ENCODE measurements around the gene ATL3. TPM values are rescaled to one million over a fixed set of nuclear protein-coding genes. Genes with fewer than 3 reads are reported as not detected.
A peak's percentile ranks its signal among the peaks of the same experiment; 100 is the strongest.

Gene ATL3
- total RNA-seq, 2 donors from 2014 or later = 54.5 to 56.6 TPM

- DNase-seq (no peak), ATAC-seq (peak; percentile 11)
- intact Hi-C loops (cut with DNase I, micrococcal nuclease) = no loop called here
These were observed 12.2 kb upstream of the ATL3 start for GRCh38 chr11:63683133-63683991.

GRCh38 chr11:63682066-63683021, 11.2 kb upstream of the ATL3 start:
- intact Hi-C loops (cut with DNase I, micrococcal nuclease) = no loop called here
- ATAC-seq = peak; percentile 38
- DNase-seq = peak in 1 of 2 donors; percentile 64

DNA sequence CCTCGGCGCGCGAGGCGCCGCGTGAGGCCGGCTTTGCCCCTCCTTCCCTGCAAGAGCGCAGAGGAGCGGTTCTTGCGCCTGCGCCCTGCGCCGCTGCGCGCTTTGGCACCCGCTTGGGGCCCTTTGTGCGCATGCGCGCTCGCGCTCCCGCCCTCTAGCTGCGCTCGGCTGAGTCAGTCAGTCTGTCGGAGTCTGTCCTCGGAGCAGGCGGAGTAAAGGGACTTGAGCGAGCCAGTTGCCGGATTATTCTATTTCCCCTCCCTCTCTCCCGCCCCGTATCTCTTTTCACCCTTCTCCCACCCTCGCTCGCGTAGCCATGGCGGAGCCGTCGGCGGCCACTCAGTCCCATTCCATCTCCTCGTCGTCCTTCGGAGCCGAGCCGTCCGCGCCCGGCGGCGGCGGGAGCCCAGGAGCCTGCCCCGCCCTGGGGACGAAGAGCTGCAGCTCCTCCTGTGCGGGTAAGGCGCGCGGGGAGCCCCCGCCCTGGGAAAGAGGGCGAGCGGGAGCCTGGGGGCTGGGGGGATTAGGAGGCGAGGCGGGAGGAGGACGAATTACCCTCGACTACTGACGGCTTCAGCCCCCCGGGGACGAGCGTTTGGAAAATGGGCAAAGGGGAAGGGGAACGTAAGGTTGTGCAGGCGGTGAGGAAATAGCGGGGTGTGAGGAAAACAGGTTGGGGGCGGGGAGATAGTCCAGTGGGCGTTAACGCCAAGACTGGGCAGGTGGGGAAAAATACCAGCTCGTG, 10.3 kb upstream of the ATL3 start, which contains the start of gene RTN3:
TSS of gene RTN3 (plus strand) at position 180 of the 745 bp plus-strand sequence. CDS start at position 317, 137 bp downstream.
- ATAC-seq (peak; percentile 92), DNase-seq (peak; percentile 96 to 98)
- intact Hi-C loops (cut with DNase I, micrococcal nuclease) = no loop called here

GRCh38 chr11:63680834-63681320, 9.7 kb upstream of the ATL3 start:
- DNase-seq = no peak
- no peak for ATAC-seq
- intact Hi-C loops (cut with DNase I, micrococcal nuclease) = no loop called here

GRCh38 chr11:63673579-63673978, 2.4 kb upstream of the ATL3 start:
- no peak for ATAC-seq
- intact Hi-C loops (cut with DNase I, micrococcal nuclease) = no loop called here
- DNase-seq = no peak

- intact Hi-C loops (cut with DNase I, micrococcal nuclease) = no loop called here
- ATAC-seq = no peak
- DNase-seq = no peak
These were observed 1.9 kb upstream of the ATL3 start for GRCh38 chr11:63672936-63673539.

DNA sequence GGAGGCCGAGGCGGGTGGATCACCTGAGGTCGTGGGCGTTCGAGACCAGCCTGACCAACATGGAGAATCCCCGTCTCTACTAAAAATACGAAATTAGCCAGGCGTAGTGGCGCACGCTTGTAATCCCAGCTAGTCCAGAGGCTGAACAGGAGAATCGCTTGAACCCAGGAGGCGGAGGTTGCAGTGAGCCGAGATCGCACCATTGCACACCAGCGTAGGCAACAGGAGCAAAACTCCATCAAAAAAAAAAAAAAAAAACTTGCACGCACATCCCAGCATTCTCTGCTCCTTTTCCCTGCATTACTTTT, 934 bp upstream of the ATL3 start:
- DNase-seq (no peak), ATAC-seq (no peak)
- intact Hi-C loops (cut with DNase I, micrococcal nuclease) = no loop called here

GRCh38 chr11:63670433-63671321, 499 bp downstream of the ATL3 start:
- ATAC-seq (peak; percentile 72), DNase-seq (peak; percentile 58 to 76)
- intact Hi-C loops (cut with DNase I, micrococcal nuclease) = no loop called here

GRCh38 chr11:63670096-63670432, 1.1 kb downstream of the ATL3 start:
- DNase-seq (no peak), ATAC-seq (no peak)
- intact Hi-C loops (cut with DNase I, micrococcal nuclease) = no loop called here

DNA sequence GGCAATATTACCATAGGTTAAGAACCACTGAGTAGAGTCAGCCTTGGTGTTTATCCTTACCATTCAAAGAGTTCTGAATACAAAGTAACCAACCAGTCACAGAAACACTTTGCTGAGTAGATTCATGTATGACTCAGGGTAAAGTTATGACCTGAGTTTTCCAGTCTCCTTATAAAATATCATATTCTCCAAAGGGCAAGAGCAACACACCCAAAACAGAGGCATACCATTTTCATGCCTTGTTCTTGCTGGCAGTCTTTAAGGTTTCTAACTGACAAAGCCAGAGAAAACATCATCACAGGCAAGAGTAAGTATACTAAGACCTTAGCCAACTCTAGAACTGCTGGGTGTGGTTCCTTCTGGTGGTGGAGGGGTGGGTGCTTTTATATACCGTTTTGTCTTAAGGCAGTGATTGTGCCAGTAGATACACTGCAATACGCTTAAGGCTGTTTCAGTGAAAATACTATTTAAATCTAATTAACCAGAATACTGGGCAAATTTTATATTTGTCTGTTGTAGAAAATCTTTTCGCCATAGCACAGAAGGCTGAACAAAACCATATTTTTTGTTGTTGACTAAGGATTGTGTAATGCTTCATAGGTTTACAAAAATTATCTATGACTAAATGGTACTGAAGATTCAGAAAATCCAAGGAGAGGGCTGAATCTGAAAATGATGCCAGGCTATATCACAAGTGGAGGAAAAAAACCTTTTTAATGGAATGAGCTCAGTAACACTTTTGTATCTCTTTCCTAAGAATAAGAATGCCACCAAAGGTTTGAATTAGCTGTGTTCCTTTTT, 3.0 kb downstream of the ATL3 start:
- intact Hi-C loops (cut with DNase I, micrococcal nuclease) = loop anchor here in 1 of 2 donors (10.0 kb wide), 1 partner anchor 77 kb away; no protein-coding TSS in a partner anchor
- DNase-seq (no peak), ATAC-seq (no peak)

DNA sequence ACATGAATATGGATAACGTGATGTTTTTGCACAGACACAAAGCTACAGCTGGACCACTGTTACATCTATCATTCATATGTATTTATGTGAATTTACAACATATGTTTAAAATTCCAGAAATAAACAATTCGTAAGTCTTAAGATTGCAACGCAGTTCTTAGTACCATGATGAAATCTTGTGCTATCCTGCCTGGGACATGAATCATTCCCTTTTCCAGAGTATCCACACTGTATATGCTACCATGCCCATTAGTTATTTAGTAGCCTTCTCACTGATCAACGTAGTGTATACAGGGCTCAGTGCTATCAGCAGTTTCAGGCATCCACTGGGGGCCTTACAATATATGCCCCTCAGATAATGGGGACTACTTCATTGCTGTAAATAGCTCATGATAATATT, 4.3 kb downstream of the ATL3 start:
- intact Hi-C loops (cut with DNase I, micrococcal nuclease) = loop anchor here in 1 of 2 donors (10.0 kb wide), 1 partner anchor 78 kb away; no protein-coding TSS in a partner anchor
- DNase-seq = no peak
- ATAC-seq = no peak

GRCh38 chr11:63663809-63664208, 7.4 kb downstream of the ATL3 start:
- intact Hi-C loops (cut with DNase I, micrococcal nuclease) = loop anchor here in 1 of 2 donors (10.0 kb wide), 1 partner anchor 81 kb away; no protein-coding TSS in a partner anchor
- ATAC-seq (no peak), DNase-seq (no peak)

GRCh38 chr11:63660972-63661371, 10.2 kb downstream of the ATL3 start:
- intact Hi-C loops (cut with DNase I, micrococcal nuclease) = loop anchor here in 1 of 2 donors (10.0 kb wide), 1 partner anchor 84 kb away; no protein-coding TSS in a partner anchor
- DNase-seq (no peak), ATAC-seq (no peak)

- intact Hi-C loops (cut with DNase I, micrococcal nuclease) = no loop called here
- DNase-seq (no peak), ATAC-seq (no peak)
These were observed 18.5 kb downstream of the ATL3 start for GRCh38 chr11:63652671-63653070.

DNA sequence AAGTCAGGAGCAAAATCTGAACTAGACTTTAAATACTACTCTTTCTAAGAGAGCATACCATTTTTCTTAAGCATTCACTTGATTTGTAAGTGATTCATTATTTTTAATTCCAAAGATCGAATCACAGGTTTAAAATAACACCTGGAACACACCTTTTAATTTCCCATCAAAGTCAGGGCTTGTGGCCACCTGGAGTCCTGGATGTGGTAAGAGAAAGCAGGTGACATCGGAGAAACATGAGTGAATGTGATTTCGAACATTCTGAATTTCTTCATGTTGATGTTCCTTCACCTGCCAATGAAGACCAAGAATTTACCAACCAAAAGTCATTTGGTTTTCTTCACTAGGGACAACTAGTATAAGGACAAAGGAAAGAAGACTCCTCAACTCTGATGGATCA, 28.0 kb downstream of the ATL3 start:
- DNase-seq = no peak
- intact Hi-C loops (cut with DNase I, micrococcal nuclease) = loop anchor here in 1 of 2 donors (10.0 kb wide), 1 partner anchor 92 kb away; no protein-coding TSS in a partner anchor
- no peak for ATAC-seq

DNA sequence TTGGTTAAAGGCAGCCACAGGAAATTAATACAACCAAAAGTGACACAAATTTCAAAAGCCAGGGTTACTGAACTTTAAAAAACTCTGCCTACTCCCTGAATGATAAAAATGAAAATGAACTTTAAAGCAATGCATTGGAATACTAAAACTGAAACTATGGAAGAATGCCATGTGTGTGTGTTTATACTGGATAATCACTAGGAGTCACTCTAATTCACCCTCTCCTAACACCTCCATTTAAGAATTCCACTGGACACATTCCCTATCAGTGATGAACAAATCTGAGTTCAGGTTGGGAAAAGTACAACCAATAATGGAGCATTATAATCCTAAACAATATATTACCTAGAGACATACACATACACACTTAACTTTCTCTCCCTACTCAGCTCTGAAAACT, 29.4 kb downstream of the ATL3 start:
- intact Hi-C loops (cut with DNase I, micrococcal nuclease) = loop anchor here in 1 of 2 donors (10.0 kb wide), 1 partner anchor 93 kb away; no protein-coding TSS in a partner anchor
- DNase-seq (no peak), ATAC-seq (peak; percentile 38)

All from left colon (tissue), 2 donors.